ENCODE results near the gene PAGR1.

Gene PAGR1

DNA sequence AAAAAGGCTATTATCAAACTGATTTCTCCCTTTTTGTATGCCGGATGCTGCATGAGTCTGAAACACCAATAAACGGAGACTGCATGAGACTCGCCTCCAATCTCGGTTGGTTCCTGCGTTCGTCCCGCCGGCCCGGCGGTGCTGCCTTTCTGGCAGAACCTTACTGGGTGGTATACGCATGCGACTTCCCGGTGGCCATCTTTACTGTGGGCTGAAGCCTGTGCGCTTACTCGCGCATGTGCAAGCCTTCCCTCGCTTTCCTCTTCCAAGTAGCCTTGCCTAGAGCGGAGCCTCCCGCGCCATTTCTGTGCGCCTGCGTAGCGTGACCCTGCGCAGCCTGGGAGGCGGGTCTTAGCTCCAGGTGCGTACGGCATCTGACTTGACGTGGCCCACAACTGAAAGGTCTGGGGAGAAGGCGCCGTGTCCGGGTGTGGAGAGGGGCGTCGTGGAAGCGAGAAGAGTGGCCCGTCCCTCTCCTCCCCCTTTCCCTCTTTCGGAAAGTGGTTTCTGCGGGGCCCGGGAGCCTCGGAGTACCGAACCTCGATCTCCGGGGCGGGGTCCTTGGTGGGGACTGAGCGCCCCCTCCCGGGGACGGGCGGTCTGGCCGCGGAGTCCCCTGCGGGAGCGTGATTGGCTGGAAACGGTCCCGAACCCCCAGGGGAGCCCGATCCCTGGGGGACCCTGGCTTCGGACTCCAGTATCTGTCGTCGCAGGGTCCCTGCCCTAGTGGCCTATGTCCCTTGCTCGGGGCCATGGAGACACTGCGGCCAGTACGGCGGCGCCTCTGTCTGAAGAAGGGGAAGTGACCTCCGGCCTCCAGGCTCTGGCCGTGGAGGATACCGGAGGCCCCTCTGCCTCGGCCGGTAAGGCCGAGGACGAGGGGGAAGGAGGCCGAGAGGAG is at the start of gene PAGR1:
Gene PAGR1 (plus strand): TSS at position 360 of the 901 bp plus-strand sequence. CDS start 374 bp downstream, at position 734.
- Histone ChIP-seq H4K20me1 (ENCODE audit: low read depth, low read length) (no peaks in the 10 kb centered on the region), H3F3A (ENCODE audit: insufficient read depth) (peaks cover 8% of the 10 kb centered on the region), H3K4me3 (ENCODE audit: insufficient read depth, low read length, poor library complexity, severe bottlenecking) (peak within 1 kb of the TSS; percentile 74), H3K4me2 (ENCODE audit: low read depth, low read length, poor library complexity, severe bottlenecking) (peak within 1 kb of the TSS; percentile 69), H3K27ac (ENCODE audit: low read depth, low read length) (peak within 1 kb of the TSS; percentile 64), H3K79me2 (ENCODE audit: insufficient read depth, low read length) (peaks cover 21% of the 10 kb centered on the region), H2AFZ (ENCODE audit: low read depth, low read length, severe bottlenecking) (peak within 1 kb of the TSS; percentile 68), H3K36me3 (ENCODE audit: low read length) (0 out of 2 replicates have a peak, but pooled peaks cover 2% of the 10 kb centered on the region), H3K9me2 (replicated peaks; ENCODE audit: insufficient read depth, low read length) (no peaks in the 10 kb centered on the region), H3K27me3 (ENCODE audit: low read length) (no peaks in the 10 kb centered on the region), H3K9me3 (ENCODE audit: insufficient read depth, low read length) (no peaks in the 10 kb centered on the region), H3K9ac (ENCODE audit: low read length) (peak within 1 kb of the TSS; percentile 91)
- no peak for TF ChIP-seq EZH2phosphoT487 (conservative IDR thresholded peaks at IDR 0.05; ENCODE audit: low read length)
- TF ChIP-seq, protein P1, sequence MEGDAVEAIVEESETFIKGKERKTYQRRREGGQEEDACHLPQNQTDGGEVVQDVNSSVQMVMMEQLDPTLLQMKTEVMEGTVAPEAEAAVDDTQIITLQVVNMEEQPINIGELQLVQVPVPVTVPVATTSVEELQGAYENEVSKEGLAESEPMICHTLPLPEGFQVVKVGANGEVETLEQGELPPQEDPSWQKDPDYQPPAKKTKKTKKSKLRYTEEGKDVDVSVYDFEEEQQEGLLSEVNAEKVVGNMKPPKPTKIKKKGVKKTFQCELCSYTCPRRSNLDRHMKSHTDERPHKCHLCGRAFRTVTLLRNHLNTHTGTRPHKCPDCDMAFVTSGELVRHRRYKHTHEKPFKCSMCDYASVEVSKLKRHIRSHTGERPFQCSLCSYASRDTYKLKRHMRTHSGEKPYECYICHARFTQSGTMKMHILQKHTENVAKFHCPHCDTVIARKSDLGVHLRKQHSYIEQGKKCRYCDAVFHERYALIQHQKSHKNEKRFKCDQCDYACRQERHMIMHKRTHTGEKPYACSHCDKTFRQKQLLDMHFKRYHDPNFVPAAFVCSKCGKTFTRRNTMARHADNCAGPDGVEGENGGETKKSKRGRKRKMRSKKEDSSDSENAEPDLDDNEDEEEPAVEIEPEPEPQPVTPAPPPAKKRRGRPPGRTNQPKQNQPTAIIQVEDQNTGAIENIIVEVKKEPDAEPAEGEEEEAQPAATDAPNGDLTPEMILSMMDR (IDR thresholded peaks at IDR 0.05; ENCODE audit: insufficient read depth, low read length, poor library complexity, severe bottlenecking) = peak; percentile 91

DNA sequence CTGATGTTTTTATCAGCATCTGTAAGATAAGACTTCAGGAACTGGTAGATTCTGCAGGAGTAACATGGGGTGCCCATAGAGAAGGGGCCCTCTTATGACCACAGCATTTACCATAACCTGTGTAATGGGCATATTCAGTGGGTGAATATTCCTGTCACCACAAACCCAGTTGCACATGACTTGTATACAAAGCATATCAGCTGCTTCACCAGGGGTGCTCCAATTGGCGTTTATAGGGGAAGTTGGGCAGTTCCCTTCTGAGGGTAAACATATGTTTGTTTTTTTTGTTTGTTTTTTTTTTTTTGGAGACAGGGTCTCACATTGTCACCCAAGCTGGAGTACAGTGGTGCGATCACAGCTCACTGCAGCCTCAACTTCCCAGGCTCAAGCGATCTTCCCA is 49.4 kb upstream of the PAGR1 start:
- no peaks in the 10 kb centered on the region for H4K20me1 ChIP-seq (ENCODE audit: low read depth, low read length)
- H2AFZ ChIP-seq (ENCODE audit: low read depth, low read length, severe bottlenecking) = no peak overlapping the region
- H3K9ac ChIP-seq (ENCODE audit: low read length) = no peak overlapping the region
- H3K27ac ChIP-seq (ENCODE audit: low read depth, low read length) = no peak overlapping the region
- H3K9me3 ChIP-seq (ENCODE audit: insufficient read depth, low read length) = no peaks in the 10 kb centered on the region
- H3K4me3 ChIP-seq (ENCODE audit: insufficient read depth, low read length, poor library complexity, severe bottlenecking) = no peak overlapping the region
- H3K36me3 ChIP-seq (ENCODE audit: low read length) = no peaks in the 10 kb centered on the region
- no peaks in the 10 kb centered on the region for H3K9me2 ChIP-seq (replicated peaks; ENCODE audit: insufficient read depth, low read length)
- TF ChIP-seq, protein P1 (IDR thresholded peaks at IDR 0.05; ENCODE audit: insufficient read depth, low read length, poor library complexity, severe bottlenecking) = no peak
- no peak for TF ChIP-seq EZH2phosphoT487 (conservative IDR thresholded peaks at IDR 0.05; ENCODE audit: low read length)
- no peak overlapping the region for H3K4me2 ChIP-seq (ENCODE audit: low read depth, low read length, poor library complexity, severe bottlenecking)
- H3K79me2 ChIP-seq (ENCODE audit: insufficient read depth, low read length) = no peaks in the 10 kb centered on the region
- no peaks in the 10 kb centered on the region for H3K27me3 ChIP-seq (ENCODE audit: low read length)
- no peaks in the 10 kb centered on the region for H3F3A ChIP-seq (ENCODE audit: insufficient read depth)

DNA sequence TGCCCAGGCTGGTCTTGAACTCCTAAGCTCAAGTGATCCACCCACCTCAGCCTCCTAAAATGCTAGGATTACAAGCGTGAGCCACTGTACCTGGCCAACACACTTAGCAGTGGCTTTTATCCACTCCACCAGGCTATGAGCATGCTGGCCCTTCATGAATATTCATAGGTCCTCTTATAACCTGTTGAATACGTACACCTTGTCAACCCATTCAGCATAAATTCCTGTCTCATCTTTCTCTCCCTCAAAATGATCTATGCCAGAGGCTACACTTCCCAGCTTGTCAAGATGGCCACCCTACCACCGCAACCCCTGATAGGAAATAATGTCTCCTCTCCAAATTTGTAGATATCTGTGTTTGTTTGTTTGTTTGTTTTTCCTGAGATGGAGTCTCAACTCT is 48.9 kb upstream of the PAGR1 start:
- no peaks in the 10 kb centered on the region for H3K27me3 ChIP-seq (ENCODE audit: low read length)
- H4K20me1 ChIP-seq (ENCODE audit: low read depth, low read length) = no peaks in the 10 kb centered on the region
- no peak overlapping the region for H3K4me3 ChIP-seq (ENCODE audit: insufficient read depth, low read length, poor library complexity, severe bottlenecking)
- no peak overlapping the region for H3K4me2 ChIP-seq (ENCODE audit: low read depth, low read length, poor library complexity, severe bottlenecking)
- TF ChIP-seq, protein P1 (IDR thresholded peaks at IDR 0.05; ENCODE audit: insufficient read depth, low read length, poor library complexity, severe bottlenecking) = no peak
- TF ChIP-seq EZH2phosphoT487 (conservative IDR thresholded peaks at IDR 0.05; ENCODE audit: low read length) = no peak
- H3K27ac ChIP-seq (ENCODE audit: low read depth, low read length) = no peak overlapping the region
- H3K36me3 ChIP-seq (ENCODE audit: low read length) = no peaks in the 10 kb centered on the region
- H3K9me2 ChIP-seq (replicated peaks; ENCODE audit: insufficient read depth, low read length) = no peaks in the 10 kb centered on the region
- no peak overlapping the region for H2AFZ ChIP-seq (ENCODE audit: low read depth, low read length, severe bottlenecking)
- no peaks in the 10 kb centered on the region for H3K9me3 ChIP-seq (ENCODE audit: insufficient read depth, low read length)
- no peaks in the 10 kb centered on the region for H3K79me2 ChIP-seq (ENCODE audit: insufficient read depth, low read length)
- H3F3A ChIP-seq (ENCODE audit: insufficient read depth) = no peaks in the 10 kb centered on the region
- H3K9ac ChIP-seq (ENCODE audit: low read length) = no peak overlapping the region
